Peyer's patch (tissue), 4 donors: ENCODE results near the gene INTS6.

ENCODE experiments used
- POLR2A ChIP-seq, 2 donors: fragments of 450-650 bp; IDR thresholded peaks; one replicate each; pipeline ENCODE4 v1.5.1; 2017; ENCODE audit warnings: antibody characterized with exemption in 2 of 2, mild to moderate bottlenecking in 2 of 2, moderate library complexity in 2 of 2
- TF ChIP-seq, protein P1 (sequence below), 6 experiments: fragments of 450-650 bp in 4 of 6; fragments of 200-600 bp in 2 of 6; sonication (generic) in 1 of 6; IDR thresholded peaks; one replicate each; pipeline ENCODE4 v1.5.1; 2017 to 2019; ENCODE audit warnings: antibody characterized with exemption in 6 of 6, mild to moderate bottlenecking in 3 of 6, moderate library complexity in 1 of 6

DNA sequence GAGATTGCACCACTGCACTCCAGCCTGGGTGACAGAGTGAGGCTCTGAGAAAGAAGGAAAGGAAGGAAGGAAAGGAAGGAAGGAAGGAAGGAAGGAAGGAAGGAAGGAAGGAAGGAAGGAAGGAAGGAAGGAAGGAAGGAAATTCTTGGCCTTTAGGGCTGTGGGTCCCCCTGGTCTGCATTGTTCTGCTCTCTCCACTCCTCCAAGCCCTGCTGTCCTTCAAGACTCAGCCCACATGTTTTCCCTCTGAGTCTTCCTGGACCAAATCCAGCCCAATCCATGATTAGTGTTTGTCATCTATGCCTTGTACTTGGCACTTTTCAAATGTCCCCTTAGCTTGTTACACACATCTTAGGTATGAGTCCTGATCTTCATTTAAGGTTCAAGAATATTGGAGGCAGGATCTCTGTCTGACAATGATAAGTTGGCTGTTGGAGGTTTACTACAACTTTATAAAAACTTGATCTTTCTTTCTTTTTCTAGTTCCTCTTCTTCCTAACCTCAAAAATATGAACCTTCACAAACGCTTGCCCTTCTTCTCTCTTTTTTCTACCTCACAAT is 48.8 kb upstream of the INTS6 start:
- TF ChIP-seq, protein P1, sequence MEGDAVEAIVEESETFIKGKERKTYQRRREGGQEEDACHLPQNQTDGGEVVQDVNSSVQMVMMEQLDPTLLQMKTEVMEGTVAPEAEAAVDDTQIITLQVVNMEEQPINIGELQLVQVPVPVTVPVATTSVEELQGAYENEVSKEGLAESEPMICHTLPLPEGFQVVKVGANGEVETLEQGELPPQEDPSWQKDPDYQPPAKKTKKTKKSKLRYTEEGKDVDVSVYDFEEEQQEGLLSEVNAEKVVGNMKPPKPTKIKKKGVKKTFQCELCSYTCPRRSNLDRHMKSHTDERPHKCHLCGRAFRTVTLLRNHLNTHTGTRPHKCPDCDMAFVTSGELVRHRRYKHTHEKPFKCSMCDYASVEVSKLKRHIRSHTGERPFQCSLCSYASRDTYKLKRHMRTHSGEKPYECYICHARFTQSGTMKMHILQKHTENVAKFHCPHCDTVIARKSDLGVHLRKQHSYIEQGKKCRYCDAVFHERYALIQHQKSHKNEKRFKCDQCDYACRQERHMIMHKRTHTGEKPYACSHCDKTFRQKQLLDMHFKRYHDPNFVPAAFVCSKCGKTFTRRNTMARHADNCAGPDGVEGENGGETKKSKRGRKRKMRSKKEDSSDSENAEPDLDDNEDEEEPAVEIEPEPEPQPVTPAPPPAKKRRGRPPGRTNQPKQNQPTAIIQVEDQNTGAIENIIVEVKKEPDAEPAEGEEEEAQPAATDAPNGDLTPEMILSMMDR (IDR thresholded peaks at IDR 0.05): no peak
- no peak for TF ChIP-seq POLR2A (IDR thresholded peaks at IDR 0.05)
